K562 (cell line): Measurements from ENCODE around the gene GMPR2. TPM values are rescaled to one million over a fixed set of nuclear protein-coding genes. Genes with fewer than 3 reads are reported as not detected.

Experiments
- ATAC-seq: fragments of 200-7000 bp; cut with Tn5 transposase; 3 replicates; pipeline ENCODE4 v1.9.1; 2020; ENCODE audit warnings: moderate library complexity
- BruUV-seq: library from RNA; stranded (reverse); fragments of 400-500 nt; replicated peaks from 2 replicates; lab custom pipeline; 2021; lab: Mats Ljungman, UMichigan
- CTCF ChIA-PET: fragments of 300-600 bp; formaldehyde crosslinking; extraction: SDS; loops from one replicate; lab custom pipeline; 2021; ENCODE audit warnings: low intra/inter-chr PET ratio; lab: Yijun Ruan, JAX
- POLR2A ChIA-PET: fragments of 300-600, 350-650 bp; sonication (Branson Sonifier 250); formaldehyde crosslinking; extraction: SDS; loops from one replicate; lab custom pipeline; 2021; ENCODE audit warnings: antibody characterized with exemption, inconsistent platforms; lab: Yijun Ruan, JAX
- DNase-seq, 4 experiments: peaks; one replicate each; pipeline versions ENCODE4 v3.0.0 to v3.0.0-alpha.2; 2011 to 2018; ENCODE audit warnings: low spot score in 3 of 4, mixed read lengths in 3 of 4; ENCODE audit errors: extremely low read depth in 1 of 4
- FAIRE-seq: peaks from 2 replicates; lab custom pipeline; 2011; peaks lifted over from hg19 to GRCh38; lab: Jason Lieb, UNC
- H2AFZ ChIP-seq: 2 replicates; pipeline ENCODE4 v1.6.0; 2011; ENCODE audit warnings: low read depth, low read length, control low read depth, inconsistent platforms
- H3K27ac ChIP-seq: fragments of 200-600 bp; 3 replicates; pipeline ENCODE4 v1.8.0; 2011; ENCODE audit warnings: low read depth, mild to moderate bottlenecking, control low read depth, inconsistent platforms, low read length, moderate library complexity, mixed read lengths; ENCODE audit errors: extremely low read depth
- H3K27me3 ChIP-seq, 2 experiments: fragments of 300-600 bp in 1 of 2; 2 replicates in 1 of 2; 3 replicates in 1 of 2; pipeline versions ENCODE4 v1.6.0 to v1.8.0; 2011; ENCODE audit warnings: inconsistent platforms in 2 of 2, low read length in 2 of 2, mild to moderate bottlenecking in 1 of 2, mixed read lengths in 1 of 2, moderate library complexity in 1 of 2; ENCODE audit not compliant: control insufficient read depth in 2 of 2, insufficient read depth in 2 of 2
- H3K36me3 ChIP-seq: fragments of 300-600 bp; 3 replicates; pipeline ENCODE4 v1.8.0; 2011; ENCODE audit warnings: mild to moderate bottlenecking, low read length, inconsistent platforms; ENCODE audit not compliant: control insufficient read depth, insufficient read depth
- H3K4me1 ChIP-seq, 2 experiments: fragments of 200-600 bp in 1 of 2; replicated peaks in 1 of 2; 2 replicates in 1 of 2; 3 replicates in 1 of 2; pipeline versions ENCODE4 v1.5.1 to v1.8.0; 2011; ENCODE audit warnings: inconsistent platforms in 2 of 2, low read length in 2 of 2, mild to moderate bottlenecking in 1 of 2, mixed read lengths in 1 of 2, moderate library complexity in 1 of 2; ENCODE audit not compliant: control insufficient read depth in 2 of 2, insufficient read depth in 2 of 2
- H3K4me2 ChIP-seq: 2 replicates; pipeline ENCODE4 v1.6.1; 2011; ENCODE audit warnings: low read length, control low read depth, inconsistent platforms, mixed read lengths; ENCODE audit not compliant: insufficient read depth
- H3K4me3 ChIP-seq: fragments of 200-600 bp; sonication (generic), shearing (Covaris generic); 2 replicates; pipeline ENCODE4 v1.5.1; 2016; ENCODE audit warnings: control low read depth, inconsistent platforms
- H3K79me2 ChIP-seq: fragments of 200-600 bp; 3 replicates; pipeline ENCODE4 v1.8.0; 2011; ENCODE audit warnings: low read length, inconsistent platforms; ENCODE audit not compliant: control insufficient read depth, insufficient read depth
- H3K9ac ChIP-seq, 2 experiments: 2 replicates each; pipeline versions ENCODE4 v1.6.0 to v1.6.1; 2011; ENCODE audit warnings: low read depth in 2 of 2, low read length in 2 of 2, control low read depth in 1 of 2, inconsistent platforms in 1 of 2, mild to moderate bottlenecking in 1 of 2, mixed read lengths in 1 of 2; ENCODE audit not compliant: insufficient read depth in 1 of 2
- H3K9me1 ChIP-seq: one replicate; pipeline ENCODE4 v1.6.0; 2011; ENCODE audit warnings: inconsistent platforms, mild to moderate bottlenecking, low read length, moderate library complexity; ENCODE audit not compliant: control insufficient read depth, insufficient read depth
- H3K9me3 ChIP-seq: replicated peaks from 2 replicates; pipeline ENCODE4 v1.5.1; 2011; ENCODE audit warnings: low read depth, low read length, inconsistent platforms; ENCODE audit not compliant: control insufficient read depth, insufficient read depth
- H4K20me1 ChIP-seq: replicated peaks from 2 replicates; pipeline ENCODE4 v1.6.1; 2011; ENCODE audit warnings: low read length, inconsistent platforms, mixed read lengths; ENCODE audit not compliant: control insufficient read depth, insufficient read depth
- DACH1 ChIP-seq: fragments of 450-650 bp; IDR thresholded peaks from 2 replicates; pipeline ENCODE4 v1.6.1; 2018; ENCODE audit not compliant: partially characterized antibody
- NFIC ChIP-seq: fragments of 450-650 bp; IDR thresholded peaks from 2 replicates; pipeline ENCODE4 v1.6.1; 2017; ENCODE audit warnings: mild to moderate bottlenecking, inconsistent platforms
- PRDM10 ChIP-seq: fragments of 450-650 bp; IDR thresholded peaks from 2 replicates; pipeline ENCODE4 v1.6.1; 2018; ENCODE audit not compliant: partially characterized antibody
- SRSF1 ChIP-seq: fragments of 200-400 bp; formaldehyde crosslinking; IDR thresholded peaks from 2 replicates; pipeline ENCODE4 v1.6.1; 2017; ENCODE audit warnings: mild to moderate bottlenecking, low read depth, low read length, moderate library complexity
- ZNF354B ChIP-seq: fragments of 250-450 bp; sonication (Bioruptor Pico); IDR thresholded peaks from 2 replicates; pipeline ENCODE4 v1.4.0; 2020
- WGBS: fragments of 100-300 bp; shearing (Covaris generic); methylation state at CpG from one replicate; pipeline ENCODE4 v1.1.6; 2016; ENCODE audit warnings: low coverage, mixed read lengths; ENCODE audit not compliant: insufficient coverage; ENCODE audit errors: missing lambda C conversion rate; 5-methylcytosine and 5-hydroxymethylcytosine counted together
- in situ Hi-C: fragments of 300-500 bp; cut with MboI; formaldehyde crosslinking; loops from 4 replicates; pipeline ENCODE4 v1.15.0; 2018; ENCODE audit warnings: inconsistent platforms, mixed read lengths
- intact Hi-C: fragments of 100-400 bp; cut with micrococcal nuclease; formaldehyde crosslinking; loops from 2 replicates; pipeline ENCODE4 v1.14.2; 2022
- polyA plus RNA-seq, 8 experiments: library from polyadenylated mRNA; depleted of rRNA in 4 of 8; stranded (reverse) in 5 of 8; unstranded in 3 of 8; fragments of >200 nt; fragmentation: Nextera tagmentation in 2 of 8; fragmentation: Illumina TruSeq in 1 of 8; extraction: Ambion mirVana in 2 of 8; extraction: Trizol in 1 of 8; gene quantifications; 2 replicates each; pipeline versions ENCODE4 v1.2.1 to v1.2.3, GENCODE V29; 2011 to 2014; ENCODE audit warnings: inconsistent platforms in 1 of 8, missing spikeins in 1 of 8
- total RNA-seq, 7 experiments: library from RNA; depleted of rRNA in 6 of 7; stranded (reverse); fragments of >200 nt in 6 of 7; fragmentation: Illumina TruSeq in 2 of 7; extraction: Trizol in 2 of 7; gene quantifications; 2 replicates each; pipeline versions ENCODE4 v1.2.1 to v1.2.3, GENCODE V29; 2011 to 2021; ENCODE audit warnings: low replicate concordance in 1 of 7
- TF ChIP-seq, protein P1 (sequence below): fragments of 250-450 bp; sonication (Bioruptor Pico); IDR thresholded peaks from 2 replicates; pipeline ENCODE4 v1.5.0; 2021; ENCODE audit warnings: mild to moderate bottlenecking, borderline replicate concordance

Gene GMPR2
- total and polyA plus RNA-seq, 9 of the 15 experiments (the other 6 are each of a cell fraction or from before 2014, with no cell fraction given): 26.4 to 67.4 (median 36.3) TPM

- Histone ChIP-seq H3K4me2 (no peak overlapping the region), H3K4me1 (peaks cover 15 to 20% of the 10 kb centered on the region in 2 experiments), H4K20me1 (no peaks in the 10 kb centered on the region; the same call in 1 of the 2 replicates), H3K9me3 (no peaks in the 10 kb centered on the region), H3K4me3 (no peak overlapping the region), H3K9me1 (no peaks in the 10 kb centered on the region), H3K36me3 (peaks cover 66% of the 10 kb centered on the region), H3K27ac (no peak overlapping the region), H3K27me3 (no peaks in the 10 kb centered on the region), H2AFZ (no peak overlapping the region), H3K9ac (no peak overlapping the region), H3K79me2 (peaks cover 20% of the 10 kb centered on the region)
- TF ChIP-seq DACH1 (no peak), SRSF1 (no peak)
- BruUV-seq: no TSS peak
- ATAC-seq (no peak), DNase-seq (no peak), FAIRE-seq (no peak)
- POLR2A ChIA-PET: interaction anchor here (0.6 to 1.3 kb wide), 2 partner anchors 24 to 49 kb away, joined by 3 read pairs; no protein-coding TSS in a partner anchor
- 90% methylated on average over 4 of the region's 5 CpGs for WGBS
- intact Hi-C loops (no loop called here), in situ Hi-C loops (no loop called here)
- CTCF ChIA-PET: no interaction called here
Observed at GRCh38 chr14:24238123-24238522, 5.4 kb downstream of the GMPR2 start.

GRCh38 chr14:24238527-24239037 lies 5.9 kb downstream of the GMPR2 start:
- Histone ChIP-seq H3K4me3 (no peak overlapping the region), H3K9me1 (no peaks in the 10 kb centered on the region), H3K9ac (no peak overlapping the region), H4K20me1 (no peaks in the 10 kb centered on the region; the same call in 1 of the 2 replicates), H3K27ac (no peak overlapping the region), H3K4me2 (no peak overlapping the region), H3K79me2 (peaks cover 16% of the 10 kb centered on the region), H3K27me3 (no peaks in the 10 kb centered on the region), H3K9me3 (no peaks in the 10 kb centered on the region), H3K4me1 (peaks cover 15 to 22% of the 10 kb centered on the region in 2 experiments), H2AFZ (no peak overlapping the region), H3K36me3 (peaks cover 66% of the 10 kb centered on the region)
- in situ Hi-C loops (no loop called here), intact Hi-C loops (no loop called here)
- TF ChIP-seq ZNF354B (CRISPR knock-in tag): no peak
- no peak for TF ChIP-seq NFIC
- TF ChIP-seq, protein P1, sequence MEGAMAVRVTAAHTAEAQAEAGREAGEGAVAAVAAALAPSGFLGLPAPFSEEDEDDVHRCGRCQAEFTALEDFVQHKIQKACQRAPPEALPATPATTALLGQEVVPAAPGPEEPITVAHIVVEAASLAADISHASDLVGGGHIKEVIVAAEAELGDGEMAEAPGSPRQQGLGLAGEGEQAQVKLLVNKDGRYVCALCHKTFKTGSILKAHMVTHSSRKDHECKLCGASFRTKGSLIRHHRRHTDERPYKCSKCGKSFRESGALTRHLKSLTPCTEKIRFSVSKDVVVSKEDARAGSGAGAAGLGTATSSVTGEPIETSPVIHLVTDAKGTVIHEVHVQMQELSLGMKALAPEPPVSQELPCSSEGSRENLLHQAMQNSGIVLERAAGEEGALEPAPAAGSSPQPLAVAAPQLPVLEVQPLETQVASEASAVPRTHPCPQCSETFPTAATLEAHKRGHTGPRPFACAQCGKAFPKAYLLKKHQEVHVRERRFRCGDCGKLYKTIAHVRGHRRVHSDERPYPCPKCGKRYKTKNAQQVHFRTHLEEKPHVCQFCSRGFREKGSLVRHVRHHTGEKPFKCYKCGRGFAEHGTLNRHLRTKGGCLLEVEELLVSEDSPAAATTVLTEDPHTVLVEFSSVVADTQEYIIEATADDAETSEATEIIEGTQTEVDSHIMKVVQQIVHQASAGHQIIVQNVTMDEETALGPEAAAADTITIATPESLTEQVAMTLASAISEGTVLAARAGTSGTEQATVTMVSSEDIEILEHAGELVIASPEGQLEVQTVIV: no peak
- peak; percentile 80 for TF ChIP-seq PRDM10
- ChIA-PET CTCF (no interaction called here), POLR2A (interaction anchor here (0.6 to 1.3 kb wide), 3 partner anchors 24 to 84 kb away, joined by 3 read pairs; no protein-coding TSS in a partner anchor)
- ATAC-seq: no peak
- DNase-seq: no peak
- WGBS: 91% methylated on average over 3 of the region's 5 CpGs
- no peak for FAIRE-seq
- BruUV-seq: no TSS peak
